ENCODE results near the gene OR10H5. TPM values are rescaled to one million over a fixed set of nuclear protein-coding genes. Genes with fewer than 3 reads are reported as not detected.

OR10H5 gene
- total and polyA plus RNA-seq, 2 experiments from 2014 or later: not detected

Other genes with a start within 250 kb of the OR10H5 start
- not detected in 2 replicates for gene CYP4F8, start 172.4 kb upstream of the OR10H5 start, total RNA-seq (2014; rRNA removed; shearing (Covaris generic))
- not detected in 2 replicates for gene CYP4F8, start 172.4 kb upstream of the OR10H5 start, polyA plus RNA-seq (2016; fragmentation: Nextera tagmentation; extraction: Ambion mirVana)
- not detected in 2 replicates for gene CYP4F3, start 146.8 kb upstream of the OR10H5 start, total RNA-seq (2014; rRNA removed; shearing (Covaris generic))
- not detected in 2 replicates for gene CYP4F3, start 146.8 kb upstream of the OR10H5 start, polyA plus RNA-seq (2016; fragmentation: Nextera tagmentation; extraction: Ambion mirVana)
- not detected in 2 replicates for gene CYP4F12, start 114.6 kb upstream of the OR10H5 start, total RNA-seq (2014; rRNA removed; shearing (Covaris generic))
- gene CYP4F12, start 114.6 kb upstream of the OR10H5 start, polyA plus RNA-seq (2016; fragmentation: Nextera tagmentation; extraction: Ambion mirVana): not detected in 2 replicates
- not detected in 2 replicates for gene OR10H2, start 59.6 kb upstream of the OR10H5 start, total RNA-seq (2014; rRNA removed; shearing (Covaris generic))
- gene OR10H2, start 59.6 kb upstream of the OR10H5 start, polyA plus RNA-seq (2016; fragmentation: Nextera tagmentation; extraction: Ambion mirVana): not detected in 2 replicates
- not detected in 2 replicates for gene OR10H3, start 49.7 kb upstream of the OR10H5 start, total RNA-seq (2014; rRNA removed; shearing (Covaris generic))
- not detected in 2 replicates for gene OR10H3, start 49.7 kb upstream of the OR10H5 start, polyA plus RNA-seq (2016; fragmentation: Nextera tagmentation; extraction: Ambion mirVana)
- not detected in 2 replicates for gene OR10H1, start 28.0 kb downstream of the OR10H5 start, total RNA-seq (2014; rRNA removed; shearing (Covaris generic))
- 0.05 TPM in 1 of 2 replicates, not detected in the other for gene OR10H1, start 28.0 kb downstream of the OR10H5 start, polyA plus RNA-seq (2016; fragmentation: Nextera tagmentation; extraction: Ambion mirVana)
- not detected in 2 replicates for gene CYP4F2, start 110.4 kb downstream of the OR10H5 start, total RNA-seq (2014; rRNA removed; shearing (Covaris generic))
- gene CYP4F2, start 110.4 kb downstream of the OR10H5 start, polyA plus RNA-seq (2016; fragmentation: Nextera tagmentation; extraction: Ambion mirVana): not detected in 2 replicates
- gene CYP4F11, start 146.9 kb downstream of the OR10H5 start, total RNA-seq (2014; rRNA removed; shearing (Covaris generic)): not detected in 2 replicates
- gene CYP4F11, start 146.9 kb downstream of the OR10H5 start, polyA plus RNA-seq (2016; fragmentation: Nextera tagmentation; extraction: Ambion mirVana): not detected in 2 replicates
- not detected in 2 replicates for gene OR10H4, start 161.3 kb downstream of the OR10H5 start, total RNA-seq (2014; rRNA removed; shearing (Covaris generic))
- not detected in 2 replicates for gene OR10H4, start 161.3 kb downstream of the OR10H5 start, polyA plus RNA-seq (2016; fragmentation: Nextera tagmentation; extraction: Ambion mirVana)

Data from GM23338 (cell line).